GM04504 (cell line): ENCODE results near the gene TNFRSF14.
"Not testable (repeated sequence)": the region's sequence is repeated elsewhere in the genome, so short reads cannot be mapped to it uniquely, and the experiment has no call there.

ENCODE experiments used
- DNase-seq: peaks from one replicate; pipeline ENCODE4 v3.0.0-alpha.2; 2012; ENCODE audit warnings: low read depth

The TNFRSF14 gene

DNA sequence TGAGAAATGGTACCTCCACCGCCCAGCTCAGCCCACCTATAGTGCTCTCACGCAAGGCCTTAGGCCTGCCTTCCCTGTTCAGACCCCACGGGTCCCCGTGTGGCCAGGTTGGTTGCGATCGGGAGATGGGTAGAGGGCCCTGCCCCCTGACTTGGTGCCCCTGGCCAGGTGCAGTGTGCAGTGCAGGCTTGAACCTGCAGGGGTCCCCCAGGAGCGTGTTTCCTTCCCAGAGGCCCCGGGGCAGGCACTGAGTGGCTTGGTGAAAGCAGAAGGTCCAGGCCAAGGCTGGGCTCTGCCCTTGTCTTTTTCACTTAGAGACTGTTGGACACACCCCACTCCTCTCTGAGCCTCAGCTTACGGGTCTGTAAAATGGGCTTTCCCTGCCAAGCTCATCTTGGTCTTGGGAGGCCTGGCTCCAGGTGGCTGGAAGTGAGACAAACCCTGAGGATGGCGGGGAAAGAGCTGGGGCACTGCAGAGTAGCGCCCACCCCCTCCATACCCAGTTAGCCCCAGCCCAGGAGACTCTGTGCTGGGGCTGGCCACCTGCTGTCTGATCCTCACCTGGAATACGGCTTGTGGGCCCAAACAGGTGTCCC, 16.8 kb upstream of the TNFRSF14 start:
- no peak for DNase-seq

DNA sequence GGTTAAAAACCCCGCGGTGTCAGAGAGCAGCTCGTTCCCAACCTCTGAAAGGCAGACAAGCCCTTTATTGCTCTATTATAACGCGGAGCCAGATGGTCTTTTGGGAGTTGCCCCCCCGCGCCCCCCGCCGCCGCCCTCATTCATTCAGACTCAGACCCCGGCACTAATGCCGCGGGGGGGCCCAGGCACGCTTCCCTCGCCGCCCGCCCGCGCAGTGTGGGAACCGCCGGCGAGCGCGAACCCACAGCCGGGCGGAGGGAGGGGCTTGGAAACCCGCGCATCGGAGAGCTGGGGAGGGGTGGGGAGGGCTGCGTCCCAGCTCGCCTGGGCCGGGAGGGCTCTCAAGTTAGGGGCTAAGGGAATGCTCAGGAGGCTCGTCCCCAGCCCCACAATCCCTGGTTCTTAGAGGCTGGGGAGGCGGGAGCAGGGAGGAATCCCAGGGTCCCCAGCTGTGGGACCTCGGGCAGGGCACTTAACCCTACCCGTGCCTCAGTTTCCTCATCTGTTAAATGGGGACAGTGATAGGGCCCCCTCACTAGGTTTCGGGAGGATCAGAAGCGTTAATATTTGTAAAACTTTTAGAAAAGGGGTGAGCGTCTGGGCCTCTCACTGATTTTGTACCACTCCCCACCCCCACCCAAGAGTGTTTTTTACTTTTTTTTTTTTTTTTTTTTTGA, 15.2 kb upstream of the TNFRSF14 start:
- DNase-seq = no peak

DNA sequence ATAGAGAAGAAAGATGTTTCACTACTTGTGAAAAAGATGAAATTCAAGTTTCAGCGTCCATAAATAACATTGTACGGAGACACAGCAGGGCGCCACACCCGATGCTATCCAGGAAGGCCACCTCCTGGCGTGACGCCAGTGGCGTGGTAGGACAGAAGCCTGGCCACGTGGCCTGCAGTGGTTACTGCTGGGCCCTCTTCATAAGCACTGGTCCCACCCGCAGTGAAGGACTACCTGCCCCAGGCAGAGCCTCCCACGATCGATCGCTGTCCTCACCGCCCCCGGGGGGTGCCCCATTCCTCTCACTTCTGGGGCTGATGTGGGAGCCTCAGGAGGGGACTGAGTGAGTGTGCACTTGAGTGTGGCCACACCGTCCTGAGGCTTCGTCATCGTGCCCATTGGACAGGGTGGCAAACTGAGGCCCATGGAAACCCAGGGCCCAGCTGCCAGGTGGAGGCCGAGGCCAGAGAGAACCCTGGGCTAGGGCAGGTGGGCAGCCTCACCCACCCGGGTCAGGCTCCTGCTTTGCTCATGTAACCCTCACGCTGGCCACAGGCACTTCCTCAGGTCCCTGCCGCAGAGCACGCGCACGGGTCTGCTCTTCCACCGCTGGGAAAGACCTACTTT, 14.4 kb upstream of the TNFRSF14 start:
- DNase-seq = no peak

- no peak for DNase-seq
These were observed 13.8 kb upstream of the TNFRSF14 start for GRCh38 chr1:2542246-2542915.

DNA sequence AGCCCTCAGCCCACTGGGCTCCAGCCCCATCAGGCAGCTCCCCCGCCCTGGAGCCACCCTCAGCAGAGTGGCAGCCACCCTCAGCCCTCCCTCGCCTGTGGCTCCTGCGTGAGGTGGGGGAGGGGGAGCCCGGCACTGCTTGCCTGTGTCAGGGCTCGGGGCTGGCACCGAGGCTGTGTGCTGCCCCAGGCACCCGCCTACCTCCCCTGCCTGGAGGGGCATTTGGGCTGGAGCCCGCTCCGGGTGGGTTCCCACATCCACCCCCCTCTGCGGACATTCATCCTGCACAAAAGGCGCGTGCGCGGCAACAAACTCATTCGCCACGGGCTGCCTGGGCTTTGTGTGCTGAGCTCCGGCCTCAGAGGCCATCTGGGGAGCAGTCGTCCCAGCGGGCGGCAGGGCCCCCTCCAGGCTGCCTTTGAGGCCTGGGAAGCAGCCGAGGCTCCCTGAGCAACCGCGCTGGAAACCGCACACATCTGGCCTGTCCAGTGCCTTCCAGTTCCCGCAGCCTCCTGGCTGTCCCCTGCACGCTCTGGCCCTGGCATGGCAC, 12.6 kb upstream of the TNFRSF14 start:
- DNase-seq = peak; percentile 19

- no peak for DNase-seq
These were observed 11.9 kb upstream of the TNFRSF14 start for GRCh38 chr1:2544093-2544874.

DNA sequence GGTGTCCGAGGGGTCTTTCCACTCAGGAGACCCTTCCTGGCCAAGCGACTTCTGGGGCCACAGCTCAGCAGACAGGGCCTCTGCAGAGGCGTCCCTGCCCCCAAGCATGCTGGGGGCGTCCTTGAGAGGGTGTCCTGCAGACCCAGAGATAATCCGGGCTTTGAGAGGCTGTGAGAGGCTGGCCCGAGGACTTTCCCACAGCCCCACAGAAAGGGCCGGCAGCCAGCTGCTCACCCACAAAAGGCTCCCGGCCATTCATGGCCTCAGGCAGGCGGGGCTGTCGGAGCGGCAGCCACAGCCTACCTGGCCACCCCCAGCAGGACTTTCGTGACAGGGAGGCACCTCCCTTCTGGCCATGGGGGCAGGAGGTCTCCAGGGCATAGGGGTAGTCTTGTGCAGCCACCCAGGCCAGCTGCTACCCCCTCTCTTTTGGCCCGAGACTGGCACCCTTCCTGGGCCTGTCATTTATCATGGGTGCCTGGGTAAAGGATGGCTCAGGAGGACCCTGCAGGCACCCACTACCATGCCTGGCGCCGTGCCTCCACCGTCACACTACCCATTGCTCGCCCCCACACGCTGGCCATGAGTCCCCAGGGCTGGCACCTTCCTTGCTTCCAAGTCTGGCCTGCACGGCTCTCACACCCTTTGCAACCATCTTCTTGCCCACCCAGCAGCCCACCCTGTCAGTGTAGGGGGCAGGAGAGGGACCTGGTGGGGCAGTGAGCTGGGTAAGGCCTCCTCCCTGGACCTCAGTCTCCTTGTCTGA, 11.1 kb upstream of the TNFRSF14 start:
- DNase-seq = no peak

DNA sequence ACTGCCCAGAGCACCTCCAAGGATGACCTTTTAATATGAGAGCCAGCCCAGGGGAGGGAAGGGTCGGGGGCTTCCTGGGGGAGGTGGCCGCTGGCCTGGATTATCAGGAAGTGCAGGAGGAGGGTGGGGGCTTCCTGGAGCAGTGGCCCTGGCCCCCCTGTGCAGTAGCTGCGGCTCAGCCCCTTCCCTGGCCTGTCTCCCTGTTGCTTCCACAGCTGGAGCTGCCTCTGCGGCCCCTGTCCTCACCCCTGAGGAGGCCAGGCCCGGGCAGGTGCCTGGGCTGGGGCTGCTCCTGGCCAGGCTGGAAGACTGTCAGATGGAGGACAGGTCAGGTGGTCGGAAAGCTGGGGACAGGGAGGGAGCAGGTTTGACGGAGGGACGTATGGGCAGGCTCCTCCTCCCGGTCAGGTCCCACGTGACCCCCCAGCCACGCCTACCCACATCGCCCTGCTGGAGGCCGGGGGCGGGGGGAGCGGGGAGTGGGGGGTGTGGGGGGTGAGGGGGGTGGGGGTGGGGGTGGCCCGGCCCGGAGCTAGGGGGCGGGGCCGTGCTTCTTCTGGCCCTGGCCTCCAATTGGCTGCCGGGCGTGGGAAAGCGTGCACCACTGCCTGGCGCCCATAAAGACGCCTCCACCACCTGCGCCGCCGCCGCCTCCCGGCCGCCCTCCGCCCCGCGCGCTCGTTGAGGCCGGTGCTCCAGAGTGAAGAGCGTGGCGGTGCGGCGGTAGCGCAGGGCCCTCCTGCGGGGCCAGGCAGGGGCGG, 10.2 kb upstream of the TNFRSF14 start:
- peak; percentile 32 for DNase-seq

- peak; percentile 50 for DNase-seq
These were observed 9.5 kb upstream of the TNFRSF14 start for GRCh38 chr1:2546515-2547209.

- DNase-seq = no peak
These were observed 8.7 kb upstream of the TNFRSF14 start for GRCh38 chr1:2547210-2548067.

GRCh38 chr1:2548068-2548589, 8.0 kb upstream of the TNFRSF14 start:
- DNase-seq = peak; percentile 47

DNA sequence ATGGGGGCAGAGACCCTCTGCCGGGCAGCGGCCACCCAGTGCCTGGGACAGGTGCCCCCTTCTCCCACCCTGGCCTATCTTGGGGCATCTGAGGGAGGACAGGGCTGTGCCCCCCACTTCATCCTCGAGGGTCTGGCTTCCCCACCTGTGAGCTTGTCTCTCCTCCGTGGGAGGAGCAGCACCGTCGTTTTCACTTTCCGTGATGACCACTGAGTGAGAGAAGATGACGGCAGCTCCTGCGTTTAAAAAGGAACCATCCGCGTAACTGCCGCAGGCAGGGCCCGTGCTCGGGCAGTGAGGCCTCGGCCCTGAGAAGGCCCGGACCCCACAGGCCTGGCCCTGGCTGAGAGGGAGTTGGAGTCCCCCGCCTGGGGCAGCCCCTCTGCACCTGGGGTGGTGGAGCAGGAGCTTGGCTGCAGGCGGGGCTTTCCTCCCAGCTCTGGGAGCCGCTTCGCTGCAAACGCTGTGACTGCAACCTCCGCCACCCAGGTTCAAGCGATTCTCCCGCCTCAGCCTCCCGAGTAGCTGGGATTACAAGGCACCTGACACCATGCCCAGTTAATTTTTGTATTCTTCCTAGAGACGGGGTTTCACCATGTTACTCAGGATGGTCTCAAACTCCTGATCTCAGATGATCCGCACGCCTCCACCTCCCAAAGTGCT, 6.7 kb upstream of the TNFRSF14 start:
- DNase-seq = not testable (repeated sequence)

DNA sequence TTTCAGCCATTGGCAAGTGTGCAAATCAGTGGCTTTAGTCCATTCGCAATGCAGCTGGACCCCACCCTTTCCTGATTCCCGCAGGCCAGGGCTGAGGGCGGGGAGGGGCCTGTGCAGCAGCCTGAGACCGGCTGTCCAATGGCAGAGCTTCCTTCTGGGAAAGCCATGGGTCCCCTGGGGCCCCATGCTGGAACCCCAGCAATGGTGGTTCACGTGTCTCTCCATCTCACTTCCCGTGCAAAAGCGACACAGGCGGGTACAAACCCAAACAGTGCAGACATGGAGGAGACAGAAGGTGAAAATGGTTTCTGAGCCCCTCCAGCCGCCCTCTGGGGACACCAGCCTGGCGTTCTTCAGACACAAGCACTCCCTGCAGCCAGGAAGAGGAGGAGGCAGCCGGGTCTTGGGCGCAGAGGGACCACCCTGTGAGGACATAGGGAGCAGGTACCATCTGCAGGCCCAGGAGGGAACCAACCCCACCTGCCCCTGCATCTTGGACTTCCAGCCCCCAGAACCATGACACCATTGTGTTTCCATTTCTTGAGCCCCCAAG, 5.8 kb upstream of the TNFRSF14 start:
- DNase-seq = not testable (repeated sequence)

- DNase-seq = not testable (repeated sequence)
These were observed 4.6 kb upstream of the TNFRSF14 start for GRCh38 chr1:2551544-2551943.

DNA sequence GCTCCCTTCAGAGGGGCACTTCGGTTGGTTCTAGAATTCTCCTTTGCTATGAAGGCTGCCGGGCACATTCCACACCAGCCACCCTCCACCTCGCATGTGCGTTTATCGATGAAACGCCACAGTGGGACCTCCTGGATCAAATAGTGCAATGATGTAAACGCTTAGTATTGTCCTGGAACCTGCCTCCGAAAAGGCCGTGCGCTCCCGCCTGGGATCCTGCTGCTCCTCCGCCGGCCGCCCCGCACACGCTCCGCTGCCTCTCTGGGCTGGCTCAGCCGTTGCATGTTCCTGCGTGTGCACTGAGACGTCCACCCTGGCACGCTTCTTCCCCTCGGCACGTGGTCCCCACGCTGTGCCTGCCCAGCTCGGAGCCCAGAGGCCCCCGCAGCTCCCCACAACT, 4.0 kb upstream of the TNFRSF14 start:
- no peak for DNase-seq

DNA sequence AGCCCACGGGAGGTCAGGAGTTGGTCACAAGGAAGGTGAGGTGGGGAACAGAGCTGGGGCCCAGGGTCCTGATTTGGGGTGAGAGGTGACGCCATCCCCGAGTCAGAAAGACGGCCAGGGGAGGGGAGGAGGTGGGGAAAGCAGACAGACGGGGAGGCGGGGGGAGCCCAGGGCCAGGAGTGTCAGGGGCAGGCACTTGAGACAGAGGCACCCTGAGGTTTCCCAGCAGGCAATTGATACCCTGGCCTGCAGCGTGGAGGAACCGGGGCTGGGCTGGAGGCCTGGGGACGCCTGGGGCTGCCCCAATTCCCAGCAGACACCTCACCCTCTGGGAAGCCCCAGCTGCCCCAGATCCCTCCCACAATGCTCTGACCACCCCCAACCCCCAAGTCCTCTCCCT, 3.1 kb upstream of the TNFRSF14 start:
- DNase-seq = not testable (repeated sequence)

- DNase-seq = no peak
These were observed 2.1 kb upstream of the TNFRSF14 start for GRCh38 chr1:2553871-2554620.
